Measurements from ENCODE around the gene TAS2R40. TPM values are rescaled to one million over a fixed set of nuclear protein-coding genes. Genes with fewer than 3 reads are reported as not detected.

The TAS2R40 gene
- total RNA-seq, 1 experiment from 2014 or later, result not detected

DNA sequence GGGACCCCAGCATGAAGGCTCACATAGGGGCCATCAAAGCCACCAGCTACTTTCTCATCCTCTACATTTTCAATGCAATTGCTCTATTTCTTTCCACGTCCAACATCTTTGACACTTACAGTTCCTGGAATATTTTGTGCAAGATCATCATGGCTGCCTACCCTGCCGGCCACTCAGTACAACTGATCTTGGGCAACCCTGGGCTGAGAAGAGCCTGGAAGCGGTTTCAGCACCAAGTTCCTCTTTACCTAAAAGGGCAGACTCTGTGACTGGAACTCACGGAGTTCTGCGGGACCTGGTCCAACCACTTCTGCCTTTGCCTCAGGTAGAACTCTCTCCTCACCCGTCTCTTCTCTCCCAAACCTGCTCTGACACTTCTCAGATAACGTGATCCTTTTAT, 945 bp downstream of the TAS2R40 start:
- CTCF ChIA-PET, result no interaction called here
- H3K4me1 ChIP-seq (ENCODE audit: control insufficient read depth, insufficient read depth, low read length), result no peaks in the 10 kb centered on the region
- no peaks in the 10 kb centered on the region for H3K9me3 ChIP-seq (ENCODE audit: control insufficient read depth, insufficient read depth, low read depth, low read length)
- H3K27ac ChIP-seq (ENCODE audit: low read length), result no peak overlapping the region
- TF ChIP-seq POLR2AphosphoS5 (IDR thresholded peaks at IDR 0.05; ENCODE audit: low read depth, low read length) (no peak), TCF7L2 (IDR thresholded peaks at IDR 0.05; ENCODE audit: low read depth, low read length) (no peak), SIN3A (IDR thresholded peaks at IDR 0.05; ENCODE audit: borderline replicate concordance, insufficient read depth, low read depth, low read length) (no peak), CTCF (IDR thresholded peaks at IDR 0.05) (no peak)
- TF ChIP-seq, protein P1, sequence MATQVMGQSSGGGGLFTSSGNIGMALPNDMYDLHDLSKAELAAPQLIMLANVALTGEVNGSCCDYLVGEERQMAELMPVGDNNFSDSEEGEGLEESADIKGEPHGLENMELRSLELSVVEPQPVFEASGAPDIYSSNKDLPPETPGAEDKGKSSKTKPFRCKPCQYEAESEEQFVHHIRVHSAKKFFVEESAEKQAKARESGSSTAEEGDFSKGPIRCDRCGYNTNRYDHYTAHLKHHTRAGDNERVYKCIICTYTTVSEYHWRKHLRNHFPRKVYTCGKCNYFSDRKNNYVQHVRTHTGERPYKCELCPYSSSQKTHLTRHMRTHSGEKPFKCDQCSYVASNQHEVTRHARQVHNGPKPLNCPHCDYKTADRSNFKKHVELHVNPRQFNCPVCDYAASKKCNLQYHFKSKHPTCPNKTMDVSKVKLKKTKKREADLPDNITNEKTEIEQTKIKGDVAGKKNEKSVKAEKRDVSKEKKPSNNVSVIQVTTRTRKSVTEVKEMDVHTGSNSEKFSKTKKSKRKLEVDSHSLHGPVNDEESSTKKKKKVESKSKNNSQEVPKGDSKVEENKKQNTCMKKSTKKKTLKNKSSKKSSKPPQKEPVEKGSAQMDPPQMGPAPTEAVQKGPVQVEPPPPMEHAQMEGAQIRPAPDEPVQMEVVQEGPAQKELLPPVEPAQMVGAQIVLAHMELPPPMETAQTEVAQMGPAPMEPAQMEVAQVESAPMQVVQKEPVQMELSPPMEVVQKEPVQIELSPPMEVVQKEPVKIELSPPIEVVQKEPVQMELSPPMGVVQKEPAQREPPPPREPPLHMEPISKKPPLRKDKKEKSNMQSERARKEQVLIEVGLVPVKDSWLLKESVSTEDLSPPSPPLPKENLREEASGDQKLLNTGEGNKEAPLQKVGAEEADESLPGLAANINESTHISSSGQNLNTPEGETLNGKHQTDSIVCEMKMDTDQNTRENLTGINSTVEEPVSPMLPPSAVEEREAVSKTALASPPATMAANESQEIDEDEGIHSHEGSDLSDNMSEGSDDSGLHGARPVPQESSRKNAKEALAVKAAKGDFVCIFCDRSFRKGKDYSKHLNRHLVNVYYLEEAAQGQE (IDR thresholded peaks at IDR 0.05; ENCODE audit: insufficient read depth in 1 of 2, low read depth in 2 of 2, low read length in 1 of 2), result no peak
- DNase-seq (ENCODE audit: low read depth, low spot score) (no peak), ATAC-seq (no peak)
- intact Hi-C loops (cut with micrococcal nuclease; ENCODE audit: unreplicated experiment), result no loop called here
- peaks cover 14% of the 10 kb centered on the region for H3K27me3 ChIP-seq (ENCODE audit: control insufficient read depth, insufficient read depth, low read length)
- in situ Hi-C loops (cut with HindIII; ENCODE audit: low pct_unique_long_range_greater_than_20kb, low sequenced_read_pairs), result loop anchor here (25.0 kb wide), 1 partner anchor 210 kb away; no protein-coding TSS in a partner anchor
- POLR2A ChIA-PET, result no interaction called here
- no peaks in the 10 kb centered on the region for H3K36me3 ChIP-seq (ENCODE audit: control insufficient read depth, insufficient read depth, low read length)
- BruUV-seq (replicated peaks), result no TSS peak
- no peak overlapping the region for H3K4me3 ChIP-seq (ENCODE audit: low read depth in 2 of 2, low read length in 2 of 2)

DNA sequence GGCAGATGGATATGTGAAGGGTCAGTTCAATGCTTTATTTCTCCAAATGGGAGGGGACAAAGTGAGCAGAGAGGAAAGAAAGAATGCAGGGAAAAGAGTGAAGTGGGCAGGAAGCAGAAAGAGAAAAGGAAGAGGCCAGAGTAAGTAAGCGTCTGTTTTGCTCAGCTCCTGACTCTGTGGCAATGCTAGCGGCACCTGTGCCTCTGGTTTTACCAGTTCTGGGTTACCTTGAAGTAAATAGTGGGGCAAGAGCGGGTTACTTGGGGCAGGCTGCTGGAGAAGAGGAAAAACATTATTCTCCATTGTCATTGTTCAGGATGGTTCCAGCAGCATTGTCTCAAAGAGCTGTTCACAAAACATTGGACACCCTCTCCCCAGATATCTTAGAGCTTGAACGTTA, 1.9 kb downstream of the TAS2R40 start:
- intact Hi-C loops (cut with micrococcal nuclease; ENCODE audit: unreplicated experiment), result no loop called here
- no peaks in the 10 kb centered on the region for H3K36me3 ChIP-seq (ENCODE audit: control insufficient read depth, insufficient read depth, low read length)
- ChIA-PET POLR2A (no interaction called here), CTCF (no interaction called here)
- TF ChIP-seq POLR2AphosphoS5 (IDR thresholded peaks at IDR 0.05; ENCODE audit: low read depth, low read length), result no peak
- TF ChIP-seq, protein P1 (IDR thresholded peaks at IDR 0.05; ENCODE audit: insufficient read depth in 1 of 2, low read depth in 2 of 2, low read length in 1 of 2), result no peak
- in situ Hi-C loops (cut with HindIII; ENCODE audit: low pct_unique_long_range_greater_than_20kb, low sequenced_read_pairs), result loop anchor here (25.0 kb wide), 1 partner anchor 211 kb away; no protein-coding TSS in a partner anchor
- no peaks in the 10 kb centered on the region for H3K9me3 ChIP-seq (ENCODE audit: control insufficient read depth, insufficient read depth, low read depth, low read length)
- H3K4me1 ChIP-seq (ENCODE audit: control insufficient read depth, insufficient read depth, low read length), result no peaks in the 10 kb centered on the region
- no peak overlapping the region for H3K27ac ChIP-seq (ENCODE audit: low read length)
- no TSS peak for BruUV-seq (replicated peaks)
- peaks cover 11% of the 10 kb centered on the region for H3K27me3 ChIP-seq (ENCODE audit: control insufficient read depth, insufficient read depth, low read length)
- DNase-seq (ENCODE audit: low read depth, low spot score), result no peak
- no peak for ATAC-seq
- no peak overlapping the region for H3K4me3 ChIP-seq (ENCODE audit: low read depth in 2 of 2, low read length in 2 of 2)
